ENCODE results near the gene PLEKHA8.
"Not testable (repeated sequence)": the region's sequence is repeated elsewhere in the genome, so short reads cannot be mapped to it uniquely, and the experiment has no call there.

The PLEKHA8 gene

DNA sequence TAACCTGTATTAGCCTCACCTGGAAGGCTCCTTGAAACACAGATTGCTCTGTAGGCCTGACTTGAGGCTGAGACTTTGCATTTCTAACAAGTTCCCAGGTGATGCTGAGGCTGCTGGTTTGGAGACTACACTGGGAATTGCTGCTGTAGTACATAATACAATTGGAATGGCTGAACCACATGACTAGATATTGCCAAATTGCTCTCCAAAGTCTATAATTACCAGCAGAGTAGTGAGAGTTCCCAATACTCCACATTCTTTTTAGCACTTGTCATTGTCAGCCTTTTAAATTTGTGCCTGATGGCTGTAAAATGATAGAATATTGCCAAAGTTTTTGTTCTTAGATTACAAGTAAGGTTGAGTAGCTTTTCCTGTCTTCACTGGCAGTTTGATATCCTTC, 39.9 kb downstream of the PLEKHA8 start:
- DNase-seq: no peak

DNA sequence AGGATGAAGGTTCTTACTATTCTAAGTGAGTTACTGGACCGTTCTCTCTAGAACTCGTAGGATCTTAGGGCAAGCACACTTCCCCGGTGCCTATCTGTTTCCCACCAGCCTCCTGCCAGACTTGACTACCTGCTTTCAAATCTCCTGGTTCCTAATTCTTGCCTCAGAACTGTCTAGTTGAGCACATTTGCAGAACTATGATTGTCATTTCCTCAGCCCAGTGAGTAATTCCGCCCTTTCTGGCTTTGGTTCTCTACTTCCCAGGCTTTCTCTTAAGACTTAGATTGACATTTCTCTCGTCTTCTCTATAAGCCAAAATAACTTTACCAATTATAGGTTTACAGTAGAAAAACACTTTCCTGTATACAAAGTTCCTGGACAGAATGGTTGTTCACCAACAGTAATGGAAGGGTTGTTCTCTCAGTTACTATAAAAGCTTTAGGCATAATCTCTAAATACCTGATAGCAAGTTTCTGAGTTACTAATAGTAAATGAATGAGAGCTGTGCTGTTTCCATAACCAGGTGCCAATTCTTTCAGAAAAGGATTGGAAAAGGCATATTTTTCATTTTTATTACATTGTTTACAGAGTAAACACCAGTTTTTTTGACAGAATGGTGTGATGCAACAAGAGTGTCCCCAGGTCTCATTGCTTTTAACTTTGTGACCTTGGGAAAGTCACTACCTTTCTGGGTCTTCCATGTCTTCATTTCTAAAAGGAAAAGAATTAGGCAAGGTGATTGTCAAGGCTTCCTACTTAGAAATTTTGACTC, 41.1 kb downstream of the PLEKHA8 start:
- DNase-seq: no peak

DNA sequence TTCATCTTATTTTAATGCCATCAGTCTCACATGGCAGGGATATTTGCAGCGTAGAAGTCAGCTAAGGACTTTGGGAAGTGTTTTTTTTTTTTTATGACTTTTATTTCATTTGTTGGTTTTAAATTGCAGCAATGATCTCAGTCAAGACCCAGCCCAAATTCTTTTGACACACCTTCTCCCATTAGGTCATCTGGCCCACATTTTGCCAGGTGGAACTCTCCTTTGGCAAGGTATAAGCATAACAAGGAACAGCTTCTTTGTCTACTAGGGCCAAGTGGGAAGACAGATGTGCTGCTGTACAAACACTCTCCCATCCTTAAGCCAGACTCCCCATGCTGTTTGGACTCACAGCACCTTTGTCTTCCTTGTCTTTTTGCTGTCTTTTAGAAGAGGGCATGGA, 41.8 kb downstream of the PLEKHA8 start:
- no peak for DNase-seq

DNA sequence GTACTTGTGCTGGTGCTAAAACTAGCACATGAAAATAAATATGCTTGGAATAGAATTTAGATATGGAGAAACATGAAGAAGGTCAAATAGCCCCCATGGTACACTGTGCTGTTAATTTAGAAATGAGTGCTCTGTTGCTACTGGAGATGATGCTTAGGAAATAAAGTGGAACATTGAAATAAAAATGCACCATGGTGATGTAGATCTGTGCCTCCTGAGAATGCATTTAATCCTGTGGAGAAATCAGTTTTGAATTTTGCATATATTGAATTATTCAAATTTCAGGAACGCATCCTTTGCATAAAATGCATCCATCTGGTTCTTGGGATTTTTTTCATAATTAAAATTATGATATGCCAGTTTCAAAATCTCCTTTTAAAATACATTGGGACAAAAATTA, 44.5 kb downstream of the PLEKHA8 start:
- no peak for DNase-seq

DNA sequence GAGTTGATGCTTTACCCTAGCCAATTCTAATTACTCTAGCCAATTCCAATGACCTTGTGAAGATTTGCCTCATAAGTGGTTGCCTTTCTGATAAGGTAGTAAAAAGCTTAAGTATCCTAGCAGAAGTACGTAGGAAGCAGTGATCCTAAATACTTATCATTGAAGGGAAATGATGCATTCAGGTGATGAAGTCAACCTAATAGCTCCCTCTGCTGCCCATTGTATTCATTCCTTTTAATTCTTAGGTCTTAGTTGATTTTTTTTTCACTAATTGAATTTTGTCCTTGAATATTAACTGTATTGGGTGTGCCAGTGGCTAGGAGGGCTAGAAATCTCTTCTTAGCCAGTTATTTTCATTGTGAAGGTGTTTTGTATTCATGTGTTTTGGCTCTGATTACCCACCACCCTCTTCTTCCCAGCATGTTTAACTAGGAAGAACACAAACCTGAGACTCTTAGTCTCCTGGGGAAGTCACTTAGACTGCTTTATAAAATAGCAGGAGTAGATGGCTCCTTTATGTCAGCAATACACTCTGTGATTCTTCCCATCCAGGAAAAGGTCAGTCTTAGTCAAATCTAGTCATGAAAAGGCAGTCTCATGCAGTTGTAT, 46.3 kb downstream of the PLEKHA8 start:
- DNase-seq: peak; percentile 30

DNA sequence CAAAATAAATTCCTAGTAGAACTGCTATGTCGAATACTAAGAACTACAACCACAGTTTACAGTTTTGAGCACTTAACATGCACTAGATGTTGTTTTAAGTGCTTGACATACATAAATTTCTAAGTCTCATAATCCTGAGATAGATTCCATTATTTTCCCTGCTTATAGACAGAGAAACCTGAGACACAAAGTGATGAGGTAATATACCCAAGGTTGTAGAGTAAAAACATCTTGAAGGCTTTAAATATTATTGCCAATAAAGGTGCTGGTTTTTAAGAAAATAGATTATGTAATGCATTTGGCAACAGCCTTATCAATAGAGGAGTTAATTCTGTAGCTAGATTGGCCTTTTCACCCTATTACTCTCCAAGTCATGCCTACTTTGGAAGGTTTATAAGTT, 48.2 kb downstream of the PLEKHA8 start:
- no peak for DNase-seq

DNA sequence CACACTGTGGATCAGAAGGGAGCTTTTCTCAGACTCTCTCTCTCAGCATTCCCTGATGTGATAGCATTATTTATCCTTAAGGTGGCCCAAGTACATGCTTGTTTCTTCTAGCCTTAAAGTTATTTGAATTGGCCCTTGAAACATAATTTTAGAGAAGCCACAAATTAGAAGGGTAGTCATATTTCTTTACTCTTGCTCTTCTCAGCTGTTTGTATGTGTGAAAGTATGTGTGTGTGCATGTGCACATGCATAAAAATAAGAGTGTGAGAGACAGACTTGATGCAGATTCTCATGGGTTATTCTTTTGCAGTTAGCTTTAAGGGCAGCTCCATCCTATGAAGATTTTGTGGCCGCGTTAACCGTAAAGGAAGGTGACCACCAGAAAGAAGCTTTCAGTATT, 50.1 kb downstream of the PLEKHA8 start:
- no peak for DNase-seq

DNA sequence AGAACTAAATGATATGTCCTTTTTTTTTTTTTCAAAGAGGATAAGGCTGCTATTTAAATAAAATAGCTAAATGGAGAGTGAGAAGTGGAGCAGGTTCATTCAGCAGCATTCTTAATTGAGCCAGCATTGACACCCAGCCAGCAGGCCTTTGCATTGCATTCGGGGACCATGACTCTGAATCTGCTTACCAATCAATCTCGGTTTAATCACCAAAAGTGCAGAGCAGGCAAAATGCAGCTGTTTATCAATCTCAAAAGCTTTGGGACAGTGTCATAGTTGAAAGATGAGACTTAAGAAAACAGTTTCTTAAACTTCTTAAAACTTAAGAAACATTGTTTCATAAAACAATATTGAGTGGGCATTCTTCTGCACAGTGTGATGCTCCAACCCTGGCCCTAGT, 51.7 kb downstream of the PLEKHA8 start:
- DNase-seq: no peak

DNA sequence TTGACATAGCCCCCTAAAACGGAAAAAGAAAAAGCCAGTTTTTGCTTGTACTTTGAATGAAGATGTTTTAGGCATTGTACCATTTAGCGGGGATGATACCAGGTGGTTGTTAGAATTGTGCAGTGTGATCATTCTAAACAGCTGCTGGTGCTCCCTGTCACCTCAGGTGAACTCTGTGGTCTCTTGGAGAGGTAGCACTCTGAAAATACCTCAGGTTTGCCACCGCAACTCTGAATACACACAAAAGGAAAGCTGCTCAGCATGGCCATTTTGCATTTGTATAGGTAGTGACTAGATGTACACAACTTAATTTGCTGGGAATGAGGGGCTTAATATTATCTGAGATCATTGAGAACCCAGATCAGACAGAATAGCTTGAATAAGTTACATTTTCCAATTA, 52.6 kb downstream of the PLEKHA8 start:
- DNase-seq: peak; percentile 25

DNA sequence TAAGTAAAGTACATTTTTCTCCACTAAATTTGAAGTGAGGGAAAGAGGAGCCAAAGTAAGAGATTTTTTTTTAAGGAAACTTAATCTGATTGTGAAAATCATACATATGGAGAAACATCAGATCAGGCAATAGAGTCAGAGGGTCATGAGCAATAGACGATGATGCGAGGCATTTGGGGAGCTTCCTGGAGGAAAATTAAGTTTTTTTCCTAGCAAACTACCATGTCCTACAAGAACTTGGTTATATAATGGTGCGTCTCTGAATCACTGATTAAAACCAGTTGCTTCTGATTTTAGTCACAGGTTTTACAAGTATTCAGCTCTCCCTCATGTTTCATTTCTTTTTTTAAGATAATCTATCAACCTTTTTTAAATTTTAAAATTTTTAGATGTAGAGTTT, 54.5 kb downstream of the PLEKHA8 start:
- no peak for DNase-seq

DNA sequence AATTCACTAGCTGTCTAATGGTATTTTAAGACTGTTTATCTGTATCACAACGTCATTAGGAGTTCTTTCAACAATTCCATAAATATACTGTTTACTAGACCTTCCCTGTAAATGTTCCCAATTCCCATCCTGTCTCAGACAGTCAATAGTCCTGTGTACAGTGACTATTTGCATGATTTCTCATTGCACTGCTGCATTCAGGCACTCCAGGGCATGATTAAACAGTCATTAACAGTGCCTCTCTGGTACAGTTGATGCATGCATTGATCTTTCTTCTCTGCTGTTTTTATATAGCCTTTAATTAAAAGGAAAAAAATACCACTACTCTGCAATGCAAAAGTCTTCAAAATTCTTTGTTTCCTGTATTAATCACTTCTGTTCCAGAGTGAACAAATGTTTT, 55.1 kb downstream of the PLEKHA8 start:
- no peak for DNase-seq

DNA sequence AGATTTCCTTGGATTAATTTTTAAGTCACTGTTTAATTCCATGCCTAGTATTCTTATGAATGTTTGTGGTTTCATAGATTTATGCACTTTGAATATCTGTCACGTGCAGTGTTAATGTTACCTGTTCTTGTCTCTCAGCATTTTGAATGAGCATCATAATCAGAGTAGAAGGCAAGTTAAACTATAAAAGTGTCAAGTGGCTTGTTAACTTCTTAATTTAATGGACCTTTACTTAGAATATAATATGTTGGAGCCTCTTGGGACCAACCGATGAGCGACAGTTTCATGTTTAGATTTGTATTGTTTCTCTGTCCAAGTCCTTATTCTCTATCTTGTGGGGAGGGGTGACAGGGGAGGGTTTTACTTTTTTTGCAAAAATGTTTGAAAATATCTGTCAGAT, 56.0 kb downstream of the PLEKHA8 start:
- DNase-seq: no peak

DNA sequence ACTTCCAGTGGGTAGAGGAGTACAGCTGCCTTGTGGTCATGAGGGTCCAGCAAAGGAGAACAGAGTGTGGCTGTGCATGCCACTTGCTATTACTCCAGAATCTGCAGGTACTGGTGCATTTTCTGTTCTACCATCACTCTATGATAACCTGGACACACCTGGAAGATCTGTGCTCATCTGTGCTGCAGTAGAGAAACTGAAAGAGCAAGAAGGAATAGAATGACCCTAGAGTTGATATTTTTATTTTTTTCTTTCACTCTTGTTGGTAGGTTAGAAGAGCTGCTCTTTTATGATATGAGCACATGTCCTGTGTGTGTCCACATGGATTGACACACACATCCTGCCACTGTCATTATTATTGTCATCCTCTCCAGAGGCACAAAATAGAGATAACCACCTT, 58.3 kb downstream of the PLEKHA8 start:
- DNase-seq: no peak

DNA sequence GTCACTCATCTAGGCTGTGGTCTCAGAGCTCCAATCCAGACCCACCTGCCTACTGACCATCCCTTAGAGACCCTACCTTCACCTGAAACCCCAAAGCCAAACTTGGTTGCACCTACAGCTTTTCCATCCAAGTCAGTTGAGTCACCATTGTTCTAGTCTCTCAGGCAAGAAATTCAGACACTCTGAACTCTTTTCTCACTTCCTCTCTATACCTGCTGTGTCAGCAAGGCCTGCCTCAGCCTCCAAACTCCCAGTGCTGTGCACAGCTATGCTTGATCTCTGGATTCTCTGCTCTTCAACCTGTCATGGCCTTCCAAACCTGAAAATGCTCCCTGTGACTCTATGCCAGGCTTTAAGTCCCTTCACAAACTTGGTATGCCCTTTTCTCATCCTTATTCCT, 59.2 kb downstream of the PLEKHA8 start:
- no peak for DNase-seq

DNA sequence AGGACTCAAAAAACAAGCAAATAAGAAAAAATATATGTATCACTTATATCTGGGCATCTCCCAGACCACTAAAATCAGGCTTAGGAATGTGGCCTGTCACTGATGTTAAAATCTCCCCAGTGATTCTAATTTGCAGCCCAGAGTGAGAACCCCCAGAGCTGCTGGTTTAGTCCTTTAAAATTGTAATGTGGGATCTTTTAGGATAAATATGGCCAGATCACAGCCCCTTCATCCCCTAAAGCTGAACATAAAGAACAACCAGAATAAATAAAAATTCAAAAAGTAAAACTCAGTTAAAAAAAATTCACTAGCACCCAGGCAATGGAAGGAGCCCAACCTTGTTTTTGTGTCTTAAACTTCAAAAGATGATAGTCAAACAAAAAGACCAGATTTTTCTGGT, 60.1 kb downstream of the PLEKHA8 start:
- DNase-seq: no peak

DNA sequence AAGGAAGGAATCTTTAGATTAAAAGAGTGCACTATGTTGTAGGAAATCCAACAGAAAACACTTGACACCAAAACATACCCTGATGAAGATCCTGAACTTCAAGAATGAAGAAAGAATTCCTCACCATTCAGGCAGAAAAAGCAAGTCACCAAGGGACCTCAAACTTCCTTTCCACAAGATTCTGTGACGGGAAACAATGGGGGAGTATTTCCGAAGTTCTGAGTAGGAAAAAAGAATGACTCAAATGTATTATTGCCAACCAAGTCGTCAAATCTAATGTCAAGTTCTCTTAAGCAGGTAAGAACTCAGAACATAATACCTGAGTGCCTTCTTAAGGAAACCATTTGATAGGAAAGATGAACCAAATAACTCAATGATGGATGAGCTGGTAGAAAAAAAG, 61.9 kb downstream of the PLEKHA8 start:
- DNase-seq: no peak

DNA sequence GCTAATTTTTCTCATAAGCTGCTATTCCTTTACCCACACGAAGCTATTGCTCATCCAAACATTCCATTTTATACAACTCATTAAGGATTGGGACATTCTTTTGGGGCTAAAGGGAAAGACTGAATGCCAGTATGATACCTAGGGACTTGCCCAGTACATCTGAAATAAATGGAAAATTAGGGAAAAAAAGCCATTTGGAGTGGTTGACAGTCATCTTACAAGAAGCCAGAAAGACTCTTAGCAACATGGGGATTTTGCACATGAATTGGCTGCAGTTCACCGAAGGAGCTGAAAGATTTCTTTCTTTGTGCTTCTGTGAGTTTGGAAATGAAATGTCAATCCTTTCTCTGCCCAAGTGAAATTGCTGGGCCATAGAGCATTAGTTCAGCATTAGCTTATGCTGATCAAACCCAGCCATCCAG, 63.3 kb downstream of the PLEKHA8 start:
- DNase-seq: no peak

DNA sequence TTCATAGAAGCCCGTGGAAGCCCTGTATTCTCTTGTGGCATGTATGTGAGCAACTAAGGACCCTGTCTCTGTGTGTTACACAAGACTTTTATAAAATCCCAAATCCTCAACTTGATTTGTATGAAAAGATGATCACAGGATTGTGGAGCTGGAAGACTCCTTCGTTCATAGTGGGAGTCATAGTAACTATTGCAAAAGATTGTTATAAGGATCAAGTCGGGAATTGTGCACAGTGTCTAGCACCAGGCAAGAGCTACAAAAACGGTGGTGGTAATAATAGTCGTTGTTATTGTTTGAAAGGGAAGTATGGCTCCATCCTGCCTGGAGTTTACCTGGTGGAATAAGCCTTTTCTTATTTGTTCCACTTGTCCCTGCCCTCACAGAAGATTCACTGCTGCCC, 63.8 kb downstream of the PLEKHA8 start:
- DNase-seq: no peak

DNA sequence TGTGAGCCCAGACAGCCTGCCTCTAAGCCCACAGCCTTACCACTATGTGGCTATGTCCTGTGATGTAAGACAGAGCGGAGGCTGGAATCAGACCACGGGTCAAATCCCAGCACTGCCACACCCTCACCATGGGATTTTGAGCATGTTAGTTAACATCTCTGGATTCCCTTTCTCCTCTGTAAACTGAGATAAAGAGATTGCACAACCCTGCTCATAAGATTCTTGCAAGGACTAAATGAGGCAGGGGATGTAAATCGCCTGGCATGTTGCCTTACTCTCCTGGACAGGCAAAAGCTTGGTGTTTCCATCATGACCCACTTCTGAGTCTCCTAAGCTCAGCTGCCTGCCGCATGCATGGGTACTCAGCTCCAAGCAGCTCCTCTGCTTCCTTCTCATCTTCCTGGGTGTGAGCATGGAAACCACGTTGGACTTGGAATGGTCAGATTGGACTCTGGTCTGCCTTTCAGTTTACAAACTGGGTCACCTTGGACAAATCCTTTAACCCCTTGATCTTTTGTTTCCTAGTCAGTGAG, 65.3 kb downstream of the PLEKHA8 start:
- no peak for DNase-seq

DNA sequence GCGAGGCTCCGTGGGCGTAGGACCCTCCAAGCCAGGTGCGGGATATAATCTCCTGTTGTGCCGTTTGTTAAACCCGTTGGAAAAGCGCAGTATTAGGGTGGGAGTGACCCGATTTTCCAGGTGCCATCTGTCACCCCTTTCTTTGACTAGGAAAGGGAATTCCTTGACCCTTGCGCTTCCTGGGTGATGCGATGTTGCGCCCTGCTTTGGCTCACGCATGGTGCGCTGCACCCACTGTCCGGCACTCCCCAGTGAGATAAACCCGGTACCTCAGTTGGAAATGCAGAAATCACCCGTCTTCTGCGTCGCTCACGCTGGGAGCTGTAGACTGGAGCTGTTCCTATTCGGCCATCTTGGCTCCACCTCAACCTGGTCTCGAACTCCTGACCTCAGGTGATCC, 70.4 kb downstream of the PLEKHA8 start:
- DNase-seq: not testable (repeated sequence)

DNA sequence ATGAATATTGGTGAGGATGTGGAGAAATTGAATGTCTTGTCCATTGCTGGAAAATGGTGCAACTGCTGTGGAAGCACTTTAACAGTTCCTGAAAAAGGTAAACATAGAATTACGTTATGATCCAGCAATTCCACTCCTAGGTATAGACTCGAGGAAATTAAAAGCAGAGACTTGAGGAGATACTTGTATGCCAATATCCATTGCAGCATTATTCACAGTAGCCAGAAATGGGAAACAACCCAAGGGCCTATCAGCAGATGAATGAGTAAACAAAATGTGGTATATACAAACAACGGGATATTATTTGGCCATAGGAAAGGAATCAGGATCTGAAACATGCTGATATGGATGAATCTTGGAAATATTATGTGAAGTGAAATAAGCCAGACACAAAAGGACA, 74.1 kb downstream of the PLEKHA8 start:
- no peak for DNase-seq

DNA sequence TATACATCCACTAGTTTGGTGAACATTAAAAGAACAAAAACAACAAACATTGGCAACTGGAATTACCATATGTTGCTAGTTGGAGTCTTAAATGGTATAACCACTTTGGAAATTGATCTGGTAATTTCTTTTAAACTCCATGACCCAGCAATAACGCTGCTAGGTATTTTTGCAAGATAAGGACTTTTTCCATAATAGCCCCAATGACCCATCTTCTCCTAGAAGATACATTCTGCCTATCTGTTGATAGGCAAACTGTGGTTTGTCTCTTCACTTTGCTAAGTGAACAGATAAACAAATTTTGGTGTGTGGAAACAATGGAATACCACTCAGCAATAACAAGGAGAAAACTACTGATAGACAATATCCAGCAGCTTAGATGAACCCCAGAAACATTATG, 75.9 kb downstream of the PLEKHA8 start:
- DNase-seq: no peak

DNA sequence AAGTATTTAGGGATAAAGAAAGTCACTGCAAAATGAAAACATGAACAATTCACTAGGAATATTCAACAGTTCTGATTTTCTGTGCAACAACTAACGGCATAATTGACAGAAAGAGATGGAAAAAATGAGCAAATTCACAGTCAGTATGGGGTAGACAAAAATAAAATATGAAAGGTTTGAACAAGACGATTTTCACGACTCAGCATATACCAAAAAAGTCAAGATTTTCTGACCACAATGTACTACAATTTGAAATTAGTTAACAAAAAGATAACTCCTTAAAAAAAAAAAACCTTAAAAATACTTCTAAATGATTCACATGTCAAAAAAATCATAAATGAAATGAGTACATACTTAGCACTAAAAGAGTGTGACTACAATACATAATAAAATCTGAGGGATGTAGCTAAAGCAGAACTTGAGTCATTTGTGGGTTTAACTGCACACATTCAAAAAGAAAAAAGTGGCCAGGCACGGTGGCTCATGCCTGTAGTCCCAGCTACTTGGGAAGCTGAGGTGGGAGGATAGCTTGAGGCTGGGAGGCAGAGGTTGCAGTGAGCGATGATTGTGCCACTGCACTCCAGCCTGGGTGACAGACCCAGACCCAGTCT, 84.0 kb downstream of the PLEKHA8 start:
- DNase-seq: no peak

DNA sequence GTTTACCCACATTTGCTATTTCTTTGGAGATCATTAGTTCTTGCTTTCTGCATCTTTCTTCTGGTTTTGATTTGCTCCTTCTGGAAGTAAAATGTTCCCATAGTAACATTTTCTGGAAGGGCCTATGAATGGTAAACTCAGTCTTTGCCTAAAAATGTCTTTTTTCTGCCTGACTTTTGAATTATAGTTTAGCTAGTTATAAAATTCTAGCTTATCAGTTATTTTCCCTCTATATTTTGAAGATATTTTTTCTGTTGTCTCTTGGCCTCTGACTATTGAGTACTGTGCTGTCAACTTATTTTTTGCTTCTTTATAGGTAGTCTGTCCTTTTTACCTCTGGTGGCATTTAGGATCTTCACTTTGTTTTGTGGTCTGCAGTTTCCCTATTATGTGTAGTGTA, 84.9 kb downstream of the PLEKHA8 start:
- DNase-seq: no peak
